Measurements from ENCODE around the gene SZT2.

SZT2 gene

DNA sequence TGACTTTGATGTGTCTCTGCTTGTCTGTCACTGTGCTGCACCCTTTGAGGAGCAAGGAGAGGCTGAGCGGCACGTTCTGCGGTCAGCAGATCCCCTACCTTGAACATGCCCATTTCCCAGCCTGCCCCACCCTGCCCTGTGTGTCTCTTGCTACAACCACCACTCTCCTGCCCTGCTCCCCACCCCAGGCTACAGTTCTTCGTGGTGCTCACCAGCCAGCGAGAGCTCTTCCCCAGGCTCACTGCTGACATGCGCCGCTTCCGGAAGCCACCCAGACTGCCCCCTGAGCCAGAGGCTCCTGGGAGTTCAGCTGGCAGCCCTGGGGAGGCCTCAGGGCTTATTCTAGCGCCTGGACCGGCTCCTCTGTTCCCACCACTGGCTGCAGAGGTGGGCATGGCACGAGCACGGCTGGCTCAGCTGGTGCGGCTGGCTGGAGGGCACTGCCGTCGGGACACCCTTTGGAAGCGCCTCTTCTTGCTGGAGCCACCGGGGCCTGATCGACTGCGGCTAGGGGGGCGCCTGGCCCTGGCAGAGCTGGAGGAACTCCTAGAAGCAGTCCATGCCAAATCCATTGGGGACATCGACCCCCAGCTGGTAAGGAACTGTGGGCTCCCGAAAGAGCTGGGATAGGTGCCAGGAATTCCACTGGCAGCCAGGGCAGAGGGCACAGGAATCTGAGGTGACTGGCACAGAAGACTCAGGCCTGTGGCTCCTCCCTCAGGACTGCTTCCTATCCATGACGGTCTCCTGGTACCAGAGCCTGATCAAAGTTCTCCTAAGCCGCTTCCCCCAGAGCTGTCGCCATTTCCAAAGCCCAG, 58.4 kb downstream of the SZT2 start:
- TF ChIP-seq CTCF (IDR thresholded peaks at IDR 0.05; ENCODE audit: extremely low read depth, insufficient read depth, missing control alignments), result no peak
- DNase-seq (ENCODE audit: low spot score), result no peak
- in situ Hi-C loops (cut with MboI; ENCODE audit: low pct_unique_long_range_greater_than_20kb, low sequenced_read_pairs, unreplicated experiment), result no loop called here

GRCh38 chr1:43448955-43449707, 59.4 kb downstream of the SZT2 start:
- in situ Hi-C loops (cut with MboI; ENCODE audit: low pct_unique_long_range_greater_than_20kb, low sequenced_read_pairs, unreplicated experiment), result no loop called here
- no peak for DNase-seq (ENCODE audit: low spot score)
- TF ChIP-seq CTCF (IDR thresholded peaks at IDR 0.05; ENCODE audit: extremely low read depth, insufficient read depth, missing control alignments), result no peak

DNA sequence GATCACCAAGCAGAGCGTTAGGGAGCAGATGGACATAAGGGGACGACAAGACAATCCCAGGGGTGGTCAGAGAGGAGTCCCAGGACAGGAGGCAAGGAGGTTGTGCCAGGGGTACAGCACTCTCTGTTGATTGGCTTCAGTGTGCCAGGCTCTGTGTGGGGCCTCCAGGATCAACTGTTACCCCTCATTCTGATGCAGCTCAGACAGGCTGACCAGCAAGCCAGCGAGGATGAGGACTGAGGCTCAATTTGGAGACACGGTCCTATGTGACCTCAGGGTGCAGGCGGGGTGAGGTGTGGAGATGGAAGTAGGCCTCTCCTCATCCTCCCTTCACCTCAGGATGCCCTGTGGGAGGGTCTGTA, 60.0 kb downstream of the SZT2 start:
- no peak for DNase-seq (ENCODE audit: low spot score)
- in situ Hi-C loops (cut with MboI; ENCODE audit: low pct_unique_long_range_greater_than_20kb, low sequenced_read_pairs, unreplicated experiment), result no loop called here

GRCh38 chr1:43450251-43450941, 60.7 kb downstream of the SZT2 start:
- in situ Hi-C loops (cut with MboI; ENCODE audit: low pct_unique_long_range_greater_than_20kb, low sequenced_read_pairs, unreplicated experiment), result no loop called here

More for the DNA sequence above, 60.0 kb downstream of the SZT2 start:
- no peak for TF ChIP-seq CTCF (IDR thresholded peaks at IDR 0.05; ENCODE audit: extremely low read depth, insufficient read depth, missing control alignments)

DNA sequence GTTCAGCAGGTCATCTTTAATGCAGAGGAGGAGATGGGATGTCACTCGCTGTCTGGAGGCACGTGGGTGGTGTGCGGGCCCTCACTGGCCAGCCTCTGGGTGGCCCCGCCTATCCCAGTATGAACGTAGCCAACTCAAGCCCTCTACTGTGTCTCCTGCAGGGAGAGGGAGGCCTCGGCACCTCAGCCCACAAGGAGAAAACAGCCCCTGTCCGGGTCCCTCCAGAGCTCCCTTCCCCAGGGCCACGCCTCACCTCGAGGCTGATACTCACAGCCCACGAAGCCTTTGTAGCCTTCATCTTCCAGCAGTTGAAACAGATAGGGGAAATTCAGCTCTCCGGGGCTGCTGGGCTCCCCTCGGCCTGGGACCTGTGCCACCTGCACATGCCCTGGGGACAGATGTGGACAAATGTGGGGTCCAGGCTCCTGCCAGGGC, 61.5 kb downstream of the SZT2 start:
- DNase-seq (ENCODE audit: low spot score), result no peak
- in situ Hi-C loops (cut with MboI; ENCODE audit: low pct_unique_long_range_greater_than_20kb, low sequenced_read_pairs, unreplicated experiment), result no loop called here
- no peak for TF ChIP-seq CTCF (IDR thresholded peaks at IDR 0.05; ENCODE audit: extremely low read depth, insufficient read depth, missing control alignments)

More at GRCh38 chr1:43450251-43450941, 60.7 kb downstream of the SZT2 start:
- no peak for DNase-seq (ENCODE audit: low spot score)
- no peak for TF ChIP-seq CTCF (IDR thresholded peaks at IDR 0.05; ENCODE audit: extremely low read depth, insufficient read depth, missing control alignments)

DNA sequence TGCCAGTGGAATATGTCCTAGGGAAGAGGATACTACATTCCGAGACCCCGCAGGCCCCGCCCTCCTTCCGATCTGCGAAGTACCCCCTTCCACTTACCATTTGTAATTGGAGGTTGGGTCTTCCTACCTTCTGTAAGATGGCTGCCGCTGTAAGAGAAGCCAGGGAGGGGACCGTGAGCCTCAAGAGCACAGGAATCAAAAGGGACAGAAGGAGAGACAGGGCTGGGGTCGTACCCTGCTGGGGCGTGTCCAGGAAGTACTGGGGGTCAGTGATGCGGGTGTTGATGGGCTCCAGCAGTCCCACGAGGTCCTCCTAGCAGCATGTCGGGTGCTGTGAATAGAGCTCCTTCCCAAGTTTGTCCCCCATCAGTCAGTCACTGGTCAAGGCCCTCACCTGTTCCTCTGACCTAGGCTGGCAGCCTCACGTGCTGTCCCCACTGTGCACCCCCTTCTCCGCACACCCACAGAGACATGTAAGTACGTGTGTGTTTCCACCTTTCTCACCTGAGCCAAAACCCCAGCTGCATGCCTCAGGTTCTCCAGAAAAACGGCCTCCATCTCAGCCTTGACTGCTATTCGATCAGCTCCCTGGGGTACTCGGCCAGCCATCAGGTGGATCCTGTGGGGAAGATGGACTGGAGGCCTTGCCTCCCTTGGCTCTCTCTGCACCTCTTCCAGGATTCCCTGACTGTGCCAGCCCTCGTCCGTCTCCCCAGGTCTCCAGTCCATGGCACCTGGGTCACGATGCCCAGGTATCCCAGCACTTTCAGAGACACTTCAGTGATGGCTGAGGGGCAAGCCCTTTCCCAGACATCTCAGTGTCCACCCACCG, 62.2 kb downstream of the SZT2 start:
- DNase-seq (ENCODE audit: low spot score), result no peak
- TF ChIP-seq CTCF (IDR thresholded peaks at IDR 0.05; ENCODE audit: extremely low read depth, insufficient read depth, missing control alignments), result no peak
- in situ Hi-C loops (cut with MboI; ENCODE audit: low pct_unique_long_range_greater_than_20kb, low sequenced_read_pairs, unreplicated experiment), result no loop called here
